H1 (cell line): ENCODE data around the gene OR8D4.

Experiments
- RXRA ChIP-seq: IDR thresholded peaks from 2 replicates; pipeline ENCODE4 v1.6.1; 2011; ENCODE audit warnings: low read depth, mild to moderate bottlenecking, low read length, moderate library complexity; ENCODE audit not compliant: insufficient read depth
- TF ChIP-seq, protein P1 (sequence below), 3 experiments: IDR thresholded peaks; 1 replicate in 2 of 3; 2 replicates in 1 of 3; pipeline versions ENCODE4 v1.5.1 to v1.6.1; 2011; ENCODE audit warnings: low read length in 3 of 3, mild to moderate bottlenecking in 3 of 3, inconsistent platforms in 2 of 3, low read depth in 1 of 3, moderate library complexity in 1 of 3; ENCODE audit not compliant: insufficient read depth in 1 of 3; ENCODE audit errors: control extremely low read depth in 1 of 3
- TF ChIP-seq, protein P2 (sequence below): IDR thresholded peaks from 2 replicates; pipeline ENCODE4 v1.6.1; 2012; ENCODE audit warnings: inconsistent platforms

DNA sequence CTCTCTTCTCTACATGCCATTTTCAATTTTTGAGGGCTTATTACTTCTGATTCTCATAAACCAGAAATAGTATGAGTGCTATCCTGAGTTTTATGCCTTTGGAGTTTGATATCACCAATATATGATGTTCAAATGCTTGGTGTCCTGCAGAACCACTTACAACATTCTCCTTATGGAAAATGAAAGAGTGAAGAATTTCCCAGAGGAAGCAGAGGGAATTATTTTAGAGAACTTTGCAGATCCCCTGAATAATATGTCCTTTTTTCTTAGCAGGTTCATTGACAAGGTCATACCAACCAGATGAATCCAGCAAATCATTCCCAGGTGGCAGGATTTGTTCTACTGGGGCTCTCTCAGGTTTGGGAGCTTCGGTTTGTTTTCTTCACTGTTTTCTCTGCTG is 37.4 kb downstream of the OR8D4 start, which contains the start of gene OR4D5:
- TF ChIP-seq, protein P1, sequence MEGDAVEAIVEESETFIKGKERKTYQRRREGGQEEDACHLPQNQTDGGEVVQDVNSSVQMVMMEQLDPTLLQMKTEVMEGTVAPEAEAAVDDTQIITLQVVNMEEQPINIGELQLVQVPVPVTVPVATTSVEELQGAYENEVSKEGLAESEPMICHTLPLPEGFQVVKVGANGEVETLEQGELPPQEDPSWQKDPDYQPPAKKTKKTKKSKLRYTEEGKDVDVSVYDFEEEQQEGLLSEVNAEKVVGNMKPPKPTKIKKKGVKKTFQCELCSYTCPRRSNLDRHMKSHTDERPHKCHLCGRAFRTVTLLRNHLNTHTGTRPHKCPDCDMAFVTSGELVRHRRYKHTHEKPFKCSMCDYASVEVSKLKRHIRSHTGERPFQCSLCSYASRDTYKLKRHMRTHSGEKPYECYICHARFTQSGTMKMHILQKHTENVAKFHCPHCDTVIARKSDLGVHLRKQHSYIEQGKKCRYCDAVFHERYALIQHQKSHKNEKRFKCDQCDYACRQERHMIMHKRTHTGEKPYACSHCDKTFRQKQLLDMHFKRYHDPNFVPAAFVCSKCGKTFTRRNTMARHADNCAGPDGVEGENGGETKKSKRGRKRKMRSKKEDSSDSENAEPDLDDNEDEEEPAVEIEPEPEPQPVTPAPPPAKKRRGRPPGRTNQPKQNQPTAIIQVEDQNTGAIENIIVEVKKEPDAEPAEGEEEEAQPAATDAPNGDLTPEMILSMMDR (IDR thresholded peaks at IDR 0.05; ENCODE audit: control extremely low read depth in 1 of 3, insufficient read depth in 1 of 3, low read depth in 1 of 3, low read length in 3 of 3), result no peak
- TF ChIP-seq, protein P2, sequence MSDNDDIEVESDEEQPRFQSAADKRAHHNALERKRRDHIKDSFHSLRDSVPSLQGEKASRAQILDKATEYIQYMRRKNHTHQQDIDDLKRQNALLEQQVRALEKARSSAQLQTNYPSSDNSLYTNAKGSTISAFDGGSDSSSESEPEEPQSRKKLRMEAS, result no peak
- TF ChIP-seq RXRA, result no peak
